DND-41 (cell line): ENCODE results near the gene C13orf46.

Source experiments
- ATAC-seq: fragments of 200-7000 bp; cut with Tn5 transposase; 3 replicates; pipeline ENCODE4 v1.9.1; 2021; ENCODE audit warnings: low read depth; ENCODE audit not compliant: insufficient read depth
- DNase-seq: peaks from one replicate; pipeline ENCODE4 v3.0.0-alpha.2; 2020
- H2AFZ ChIP-seq: 2 replicates; pipeline ENCODE4 v1.6.0; 2012; ENCODE audit warnings: low read depth, low read length
- H3K27ac ChIP-seq: 2 replicates; pipeline ENCODE4 v1.5.1; 2012; ENCODE audit warnings: low read length, inconsistent platforms
- H3K27me3 ChIP-seq: fragments of 200-600 bp; sonication (generic); 2 replicates; pipeline ENCODE4 v1.6.0; 2012; ENCODE audit warnings: low read length, mild to moderate bottlenecking, inconsistent platforms; ENCODE audit not compliant: insufficient read depth, poor library complexity
- H3K36me3 ChIP-seq: 2 replicates; pipeline ENCODE4 v1.5.1; 2012; ENCODE audit warnings: low read length, inconsistent platforms; ENCODE audit not compliant: insufficient read depth
- H3K4me1 ChIP-seq: 2 replicates; pipeline ENCODE4 v1.5.1; 2012; ENCODE audit warnings: mild to moderate bottlenecking, low read length; ENCODE audit not compliant: insufficient read depth
- H3K4me2 ChIP-seq: 2 replicates; pipeline ENCODE4 v1.6.0; 2012; ENCODE audit warnings: mild to moderate bottlenecking, moderate library complexity, low read length, inconsistent platforms; ENCODE audit not compliant: insufficient read depth
- H3K4me3 ChIP-seq, 2 experiments: fragments of 200-600 bp in 1 of 2; shearing (Covaris generic) in 1 of 2; 2 replicates each; pipeline ENCODE4 v1.5.1; 2012 to 2016; ENCODE audit warnings: inconsistent platforms in 2 of 2, low read length in 2 of 2, mild to moderate bottlenecking in 2 of 2, low read depth in 1 of 2, moderate library complexity in 1 of 2
- H3K79me2 ChIP-seq: 2 replicates; pipeline ENCODE4 v1.6.0; 2012; ENCODE audit warnings: low read length, inconsistent platforms; ENCODE audit not compliant: insufficient read depth
- H3K9ac ChIP-seq: 2 replicates; pipeline ENCODE4 v1.6.0; 2012; ENCODE audit warnings: low read depth, mild to moderate bottlenecking, inconsistent platforms, low read length, moderate library complexity
- H3K9me3 ChIP-seq: 2 replicates; pipeline ENCODE4 v1.5.1; 2012; ENCODE audit warnings: low read length, moderate library complexity, mild to moderate bottlenecking, inconsistent platforms; ENCODE audit not compliant: insufficient read depth, severe bottlenecking
- H4K20me1 ChIP-seq: 2 replicates; pipeline ENCODE4 v1.6.0; 2012; ENCODE audit warnings: low read length; ENCODE audit not compliant: insufficient read depth
- EZH2 ChIP-seq: IDR thresholded peaks from 3 replicates; pipeline ENCODE4 v1.6.1; 2012; ENCODE audit warnings: borderline replicate concordance, low read depth, mild to moderate bottlenecking, moderate library complexity, low read length, inconsistent platforms; ENCODE audit not compliant: severe bottlenecking
- TF ChIP-seq, protein P1 (sequence below): IDR thresholded peaks from 2 replicates; pipeline ENCODE4 v1.5.1; 2012; ENCODE audit warnings: borderline replicate concordance, low read length, moderate library complexity, mild to moderate bottlenecking; ENCODE audit not compliant: poor library complexity, severe bottlenecking; ENCODE audit errors: extremely low read depth

Gene C13orf46

GRCh38 chr13:113949546-113949945, 24.3 kb downstream of the C13orf46 start:
- Histone ChIP-seq H3K36me3 (no peaks in the 10 kb centered on the region), H2AFZ (no peak overlapping the region), H3K27me3 (no peaks in the 10 kb centered on the region), H3K27ac (no peak overlapping the region), H3K4me2 (no peak overlapping the region), H3K4me1 (no peaks in the 10 kb centered on the region), H3K9me3 (no peaks in the 10 kb centered on the region), H3K9ac (no peak overlapping the region), H4K20me1 (peaks cover 2% of the 10 kb centered on the region; the same call in 1 of the 2 replicates), H3K79me2 (no peaks in the 10 kb centered on the region), H3K4me3 (no peak overlapping the region)
- no peak for ATAC-seq
- no peak for DNase-seq
- TF ChIP-seq, protein P1, sequence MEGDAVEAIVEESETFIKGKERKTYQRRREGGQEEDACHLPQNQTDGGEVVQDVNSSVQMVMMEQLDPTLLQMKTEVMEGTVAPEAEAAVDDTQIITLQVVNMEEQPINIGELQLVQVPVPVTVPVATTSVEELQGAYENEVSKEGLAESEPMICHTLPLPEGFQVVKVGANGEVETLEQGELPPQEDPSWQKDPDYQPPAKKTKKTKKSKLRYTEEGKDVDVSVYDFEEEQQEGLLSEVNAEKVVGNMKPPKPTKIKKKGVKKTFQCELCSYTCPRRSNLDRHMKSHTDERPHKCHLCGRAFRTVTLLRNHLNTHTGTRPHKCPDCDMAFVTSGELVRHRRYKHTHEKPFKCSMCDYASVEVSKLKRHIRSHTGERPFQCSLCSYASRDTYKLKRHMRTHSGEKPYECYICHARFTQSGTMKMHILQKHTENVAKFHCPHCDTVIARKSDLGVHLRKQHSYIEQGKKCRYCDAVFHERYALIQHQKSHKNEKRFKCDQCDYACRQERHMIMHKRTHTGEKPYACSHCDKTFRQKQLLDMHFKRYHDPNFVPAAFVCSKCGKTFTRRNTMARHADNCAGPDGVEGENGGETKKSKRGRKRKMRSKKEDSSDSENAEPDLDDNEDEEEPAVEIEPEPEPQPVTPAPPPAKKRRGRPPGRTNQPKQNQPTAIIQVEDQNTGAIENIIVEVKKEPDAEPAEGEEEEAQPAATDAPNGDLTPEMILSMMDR: no peak
- TF ChIP-seq EZH2: no peak

DNA sequence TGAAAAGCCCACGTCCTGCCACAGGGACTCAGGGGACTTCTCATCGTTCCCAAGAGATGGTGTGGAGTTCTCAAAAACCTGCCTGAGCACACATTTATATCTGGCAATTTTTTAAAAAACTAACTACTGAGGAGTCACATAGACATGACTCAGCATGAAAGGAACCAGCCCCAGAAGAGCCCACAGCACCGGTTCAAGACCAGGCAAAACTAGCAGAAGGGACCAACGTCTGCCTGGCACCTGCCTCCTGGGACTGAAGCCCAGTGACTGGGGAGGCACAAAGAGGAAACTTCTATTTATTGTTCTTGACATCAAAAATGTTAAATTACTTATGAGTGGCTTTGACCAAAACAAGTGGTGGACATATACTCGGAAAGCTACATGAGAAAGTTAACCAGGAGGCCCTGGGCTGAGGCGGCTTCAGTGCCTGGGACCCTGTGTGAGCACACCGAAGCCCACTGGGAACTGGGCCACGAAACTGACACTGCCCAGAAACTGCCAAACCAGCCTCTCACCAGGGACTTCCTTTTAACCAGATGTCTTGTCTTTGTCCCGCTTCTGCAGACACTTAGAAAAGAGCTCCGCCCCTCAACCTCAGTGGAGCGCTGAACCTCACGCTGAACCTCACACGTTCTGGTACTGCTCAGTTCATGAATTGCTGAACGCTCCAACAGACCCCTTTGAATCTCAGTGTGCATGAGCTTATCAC, 25.7 kb downstream of the C13orf46 start:
- ATAC-seq: no peak
- Histone ChIP-seq H3K4me2 (no peak overlapping the region), H4K20me1 (no peaks in the 10 kb centered on the region; the same call in 1 of the 2 replicates), H3K4me1 (no peaks in the 10 kb centered on the region), H3K27me3 (no peaks in the 10 kb centered on the region), H3K4me3 (no peak overlapping the region), H3K36me3 (no peaks in the 10 kb centered on the region), H3K79me2 (no peaks in the 10 kb centered on the region), H3K9ac (no peak overlapping the region), H2AFZ (no peak overlapping the region), H3K9me3 (no peaks in the 10 kb centered on the region), H3K27ac (no peak overlapping the region)
- peak; percentile 14 for DNase-seq
- TF ChIP-seq, protein P1: no peak
- TF ChIP-seq EZH2: no peak

DNA sequence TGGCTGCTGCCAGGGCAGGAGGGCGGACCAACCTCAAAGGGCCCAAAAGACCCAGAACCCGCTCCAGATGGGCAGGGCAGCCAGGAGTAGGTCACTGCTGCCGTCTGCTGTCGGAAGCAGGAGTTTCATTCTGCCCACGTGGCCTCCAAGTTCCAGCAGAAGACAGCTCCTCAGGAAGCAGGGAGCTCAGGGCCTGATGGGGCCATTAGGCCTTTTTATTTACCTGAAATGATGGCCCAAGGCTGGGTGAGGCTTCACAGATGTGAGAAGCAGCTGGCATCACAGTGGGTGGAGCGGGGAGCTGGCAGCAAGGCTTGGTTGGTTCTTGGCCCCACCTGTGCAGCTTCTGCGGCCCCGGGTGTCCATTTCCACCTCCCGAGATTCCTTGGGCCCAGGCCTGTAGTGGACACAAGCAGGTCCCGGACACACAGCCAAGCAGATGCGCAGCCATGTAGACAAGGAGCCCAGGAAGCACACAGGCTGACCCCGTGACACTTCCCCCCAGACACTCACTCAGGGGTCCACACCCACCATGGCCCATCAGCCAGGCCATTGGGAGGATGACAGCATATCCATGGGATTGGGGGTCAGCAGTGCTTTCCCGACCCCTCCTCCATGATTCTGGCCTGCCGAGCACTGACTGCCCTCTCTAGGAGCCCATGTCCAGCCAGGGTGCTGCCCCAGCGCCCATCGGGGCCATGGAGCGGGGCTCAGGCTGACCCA, 26.4 kb downstream of the C13orf46 start:
- Histone ChIP-seq H3K4me3 (no peak overlapping the region), H3K9me3 (no peaks in the 10 kb centered on the region), H3K27me3 (no peaks in the 10 kb centered on the region), H4K20me1 (no peaks in the 10 kb centered on the region; the same call in 1 of the 2 replicates), H3K9ac (no peak overlapping the region), H3K4me1 (no peaks in the 10 kb centered on the region), H3K27ac (no peak overlapping the region), H3K79me2 (no peaks in the 10 kb centered on the region), H3K36me3 (no peaks in the 10 kb centered on the region), H2AFZ (no peak overlapping the region), H3K4me2 (no peak overlapping the region)
- ATAC-seq (no peak), DNase-seq (no peak)
- TF ChIP-seq, protein P1: no peak
- no peak for TF ChIP-seq EZH2
